T follicular helper cell (primary cell): Measurements from ENCODE around the gene MICOS13.
"Not testable (repeated sequence)": the region's sequence is repeated elsewhere in the genome, so short reads cannot be mapped to it uniquely, and the experiment has no call there.

Experiments used
- DNase-seq: peaks from one replicate; pipeline ENCODE4 v3.0.0-alpha.2; 2020; ENCODE audit warnings: low read depth

The MICOS13 gene

DNA sequence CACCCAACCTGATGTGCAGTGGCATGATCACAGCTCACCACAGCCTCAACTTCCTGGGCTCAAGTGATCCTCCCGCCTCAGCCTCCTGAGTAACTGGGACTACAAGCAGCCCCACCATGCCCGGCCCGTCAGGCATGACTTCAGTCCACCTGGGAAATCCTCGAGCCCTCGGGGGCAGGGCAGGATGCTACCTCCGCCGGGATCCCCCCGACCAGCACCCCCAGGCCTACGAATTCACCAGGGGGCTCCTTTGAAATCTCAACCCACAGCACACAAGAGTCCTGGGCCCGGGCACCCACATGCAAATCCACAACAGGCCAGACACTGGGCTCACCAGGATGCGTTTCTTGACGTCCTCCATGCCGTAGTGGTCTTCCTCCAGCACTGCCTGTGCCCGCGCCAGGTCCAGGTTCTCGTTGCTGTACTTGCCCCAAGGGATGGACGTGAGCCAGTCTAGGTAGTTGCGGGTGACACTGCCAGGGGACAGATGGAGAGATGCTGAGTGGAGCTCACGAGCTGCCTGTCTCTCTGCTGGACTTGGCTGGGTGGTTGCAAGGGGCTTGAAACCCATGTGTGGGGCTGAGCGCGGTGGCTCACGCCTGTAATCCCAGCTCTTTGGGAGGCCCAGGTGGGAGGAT, 20.3 kb upstream of the MICOS13 start:
- DNase-seq, result no peak

DNA sequence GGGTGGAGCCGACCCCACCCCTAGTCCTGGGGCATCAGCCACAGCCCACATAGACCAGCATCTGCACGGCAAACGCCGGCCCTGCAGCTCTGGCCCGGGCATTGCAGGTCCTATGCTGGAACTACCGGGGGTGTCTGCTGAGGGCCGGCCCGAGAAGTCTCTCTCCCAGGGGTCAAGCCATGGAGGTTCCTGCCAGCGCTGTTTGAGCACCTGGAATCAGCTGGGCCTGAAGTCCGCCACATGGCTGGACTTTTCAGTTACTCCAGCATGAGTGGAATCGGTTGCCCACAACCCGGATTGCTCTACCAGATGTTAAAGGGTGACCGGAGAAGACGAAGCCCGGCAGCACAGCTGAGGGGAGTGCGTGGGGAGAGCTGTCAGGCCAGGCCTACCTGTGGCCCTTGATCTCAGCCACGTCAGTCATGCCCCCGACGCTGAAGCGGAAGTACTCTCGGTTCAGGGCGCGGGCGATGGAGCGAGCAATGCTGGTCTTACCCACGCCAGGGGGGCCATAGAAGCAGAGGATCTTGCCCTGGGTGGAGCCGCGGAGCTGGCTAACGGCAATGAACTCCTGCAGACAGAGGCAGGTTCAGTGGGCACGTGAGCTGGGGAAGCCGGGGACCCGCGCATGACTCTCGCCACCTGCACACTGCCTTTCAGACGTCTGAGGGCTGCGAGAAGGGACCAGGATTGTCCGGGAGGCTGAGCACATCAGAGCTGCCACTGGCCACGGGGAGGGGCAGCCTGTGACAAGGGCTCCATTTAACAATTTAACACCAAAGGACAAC, 18.5 kb upstream of the MICOS13 start:
- no peak for DNase-seq

DNA sequence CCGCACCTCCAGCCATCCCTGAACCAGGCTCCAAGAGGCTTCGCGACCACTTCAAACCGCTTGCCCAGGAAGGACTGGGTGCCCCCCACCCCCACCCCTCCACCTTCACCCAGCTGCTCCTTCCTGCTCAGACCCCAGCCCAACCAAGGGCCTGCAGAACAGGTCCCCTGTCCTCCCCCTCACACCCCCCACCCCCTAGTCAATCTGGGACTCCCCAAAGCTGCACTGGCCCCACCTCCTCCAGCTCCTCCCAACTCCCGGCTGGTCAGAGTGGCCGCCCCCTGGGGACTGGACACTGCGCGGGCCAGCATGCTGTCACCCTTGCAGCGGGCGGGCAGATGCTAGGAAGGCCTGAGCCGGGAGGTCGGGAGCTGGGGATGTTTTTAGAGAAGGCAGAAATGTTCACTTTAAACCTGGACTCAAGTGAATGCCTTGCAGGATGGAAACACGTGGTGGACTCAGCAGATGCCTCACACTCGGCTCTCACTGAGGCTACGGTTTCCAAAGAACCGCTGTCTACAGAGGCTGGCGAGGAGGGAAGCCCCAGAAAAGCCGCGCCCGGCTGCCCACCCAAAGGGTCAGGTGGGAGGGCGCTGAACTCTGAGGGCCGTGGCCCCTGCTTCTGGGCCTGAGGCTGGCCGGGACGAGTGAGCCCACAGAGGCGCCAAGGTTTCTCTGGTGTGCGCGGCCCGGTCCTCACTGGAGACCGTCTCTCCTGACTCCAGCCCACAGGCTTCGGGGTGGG, 17.7 kb upstream of the MICOS13 start:
- DNase-seq, result no peak

DNA sequence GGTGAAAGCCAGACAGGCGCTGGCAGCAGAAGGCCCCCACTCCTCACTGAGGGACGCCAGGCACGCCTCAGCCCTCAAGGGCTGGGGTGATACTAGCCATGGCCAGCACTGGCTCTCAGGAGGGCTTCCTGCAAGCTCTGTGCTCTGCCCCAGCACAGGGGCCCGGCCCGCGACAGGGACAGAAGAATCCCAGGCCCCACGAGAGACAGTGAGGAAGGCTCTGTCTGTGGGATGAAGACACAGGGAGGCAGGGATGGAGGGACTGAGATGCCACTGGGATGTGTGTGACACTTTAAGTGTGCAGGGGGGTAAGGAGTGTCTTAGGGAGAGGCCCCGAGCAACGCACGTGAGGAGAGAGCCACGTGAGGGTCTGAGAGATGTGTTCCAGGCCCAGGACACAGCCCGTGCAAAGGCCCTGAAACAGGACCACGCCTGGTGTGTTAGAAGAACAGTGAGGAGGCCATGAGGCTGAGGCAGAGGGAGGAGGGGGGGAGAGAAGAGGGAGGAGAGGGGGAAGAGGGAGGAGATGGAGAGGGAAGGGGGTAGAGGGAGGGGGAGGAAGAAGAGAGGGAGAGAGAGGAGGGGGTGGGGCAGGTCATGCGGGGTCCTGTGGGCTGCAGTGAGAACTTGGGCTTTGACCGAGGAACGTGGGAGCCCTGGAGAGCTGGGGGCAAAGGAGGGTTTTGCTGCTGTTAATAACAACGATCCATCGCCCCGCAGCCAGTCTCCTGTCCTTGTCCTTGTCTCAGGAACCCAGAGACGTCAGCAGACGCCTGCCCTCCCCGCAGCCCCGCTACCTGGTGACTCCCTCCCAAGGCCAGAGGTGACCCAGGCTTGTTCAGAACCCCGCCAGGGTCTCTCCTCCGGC, 16.9 kb upstream of the MICOS13 start:
- DNase-seq, result no peak

DNA sequence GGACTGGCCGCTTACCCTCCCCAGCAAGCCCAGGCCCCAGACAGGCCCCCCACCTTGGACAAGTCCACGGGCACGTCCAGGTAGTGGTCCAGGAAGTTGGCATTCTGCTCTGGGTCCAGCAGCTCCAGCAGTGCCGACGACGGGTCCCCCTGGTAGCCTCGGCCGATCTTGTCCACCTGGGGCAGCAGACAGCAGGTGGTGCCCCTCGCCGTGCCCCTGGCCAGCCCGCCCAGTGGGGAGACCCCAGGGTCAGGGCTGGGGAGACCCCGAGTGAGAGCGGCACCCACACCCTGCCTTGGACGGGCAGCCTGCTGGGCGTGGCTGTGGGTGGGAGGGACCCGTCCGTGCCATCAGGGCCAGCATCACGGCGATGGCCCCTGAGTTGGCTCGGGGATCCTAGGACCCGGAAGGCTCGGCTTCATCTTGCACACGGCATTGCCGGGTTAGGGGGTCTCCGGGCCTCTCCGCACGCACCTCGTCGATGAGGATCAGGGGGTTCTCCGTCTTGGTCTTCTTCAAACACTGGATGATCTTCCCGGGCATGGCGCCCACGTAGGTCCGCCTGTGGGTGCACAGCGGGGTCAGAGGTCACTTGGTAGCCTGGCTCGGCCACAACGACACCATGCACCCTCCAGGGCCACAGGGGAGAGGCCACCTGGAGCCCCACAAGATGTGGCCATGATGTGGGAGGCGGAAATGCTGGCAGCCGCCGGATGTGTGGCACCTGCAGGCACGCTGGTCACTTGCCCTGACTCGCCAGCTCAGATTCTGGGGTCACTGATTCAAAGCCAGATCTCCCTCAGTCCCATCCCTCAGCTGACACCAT, 16.1 kb upstream of the MICOS13 start:
- DNase-seq, result no peak

DNA sequence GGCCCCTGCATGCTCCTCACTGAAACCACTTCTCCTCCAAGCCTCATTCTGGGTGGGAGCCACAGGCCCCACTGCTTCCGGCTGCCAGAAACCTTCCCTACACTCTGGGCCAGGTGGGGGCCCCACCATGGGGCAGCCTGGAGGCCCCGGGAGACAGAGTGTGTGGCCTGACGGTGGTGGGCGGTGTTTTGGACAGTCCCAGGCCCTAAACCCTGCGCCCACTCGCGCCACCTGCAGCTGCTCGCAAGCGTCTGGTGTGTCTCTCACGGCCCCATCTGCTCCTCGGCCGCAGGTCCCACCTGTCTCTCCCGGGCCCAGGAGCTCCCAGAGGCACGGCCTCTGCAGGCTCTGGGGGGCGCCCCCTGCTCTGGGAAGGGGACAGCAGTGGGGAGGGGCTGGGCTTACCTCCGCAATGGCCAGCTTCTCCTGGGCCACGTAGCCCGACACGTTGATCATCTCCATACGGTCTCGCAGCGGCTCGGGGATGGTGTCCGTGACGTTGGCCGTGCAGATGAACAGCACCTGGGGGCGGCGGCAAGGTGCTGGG, 15.4 kb upstream of the MICOS13 start:
- DNase-seq, result no peak

DNA sequence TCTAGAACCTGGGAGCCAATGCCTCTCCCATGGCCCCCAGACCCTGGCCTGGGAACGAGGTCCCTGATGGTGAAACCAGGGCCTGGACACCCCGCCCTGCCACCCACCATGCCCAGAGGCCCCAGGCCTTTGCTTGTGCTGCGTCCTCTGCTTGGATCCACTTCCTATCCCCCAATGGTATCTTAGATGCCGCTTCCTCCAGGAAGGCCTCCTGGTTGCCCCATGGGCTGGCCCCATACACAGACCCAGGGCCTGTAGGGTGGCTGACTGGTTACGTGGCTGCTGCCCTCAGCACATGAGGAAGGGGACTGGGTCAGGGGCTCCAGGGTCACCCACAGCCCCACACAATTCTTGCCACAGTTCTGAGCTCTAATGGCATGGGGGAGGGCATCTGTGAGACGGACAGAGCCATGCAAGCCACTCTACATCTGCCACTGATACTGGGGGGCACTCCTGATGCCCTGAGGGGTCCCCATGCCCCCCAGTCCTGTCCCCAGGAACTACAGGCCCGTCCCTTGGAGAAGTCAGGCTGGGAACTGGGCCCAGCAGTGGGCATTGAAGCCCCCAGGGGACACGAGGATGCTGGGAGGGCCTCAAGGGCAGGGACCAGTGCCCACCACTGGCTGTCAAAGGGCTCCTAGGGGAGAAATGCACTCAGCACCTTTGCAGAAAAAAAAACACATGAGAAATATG, 14.8 kb upstream of the MICOS13 start:
- DNase-seq, result no peak

DNA sequence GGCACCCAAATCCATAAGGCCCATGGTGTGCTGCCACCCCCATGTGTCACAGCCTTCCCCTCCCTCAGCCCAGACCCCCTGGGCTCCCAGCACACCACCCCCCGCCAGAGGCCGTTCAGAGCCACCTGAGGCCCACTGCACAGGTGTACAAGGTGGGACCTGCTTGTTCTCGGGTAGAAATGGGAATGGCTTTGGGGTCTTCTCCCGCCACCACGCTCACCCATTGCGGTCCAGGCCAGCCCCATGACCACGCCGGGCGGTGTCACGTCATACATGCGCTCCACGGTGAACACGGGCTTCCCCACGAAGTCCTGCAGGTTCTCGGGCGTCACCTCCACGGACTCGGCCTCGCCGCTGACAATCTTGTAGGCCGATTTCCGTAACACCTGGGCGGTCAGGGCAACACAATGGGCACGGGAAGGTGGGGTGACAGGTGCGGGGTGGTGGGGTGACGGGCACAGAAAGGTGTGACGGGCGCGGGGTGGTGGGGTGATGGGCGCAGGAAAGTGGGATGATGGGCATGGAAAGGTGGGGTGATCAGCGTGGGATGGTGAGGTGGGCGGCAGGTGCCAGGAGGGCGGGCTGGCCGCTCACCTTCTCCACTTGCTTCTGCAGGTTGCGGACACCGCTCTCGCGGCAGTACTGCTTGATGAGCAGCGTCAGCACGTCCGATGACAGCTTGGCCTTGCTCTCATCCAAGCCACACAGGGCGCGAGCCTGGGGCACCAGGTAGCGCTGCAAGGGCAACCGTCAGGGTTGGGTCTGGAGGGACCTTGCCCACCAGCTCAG, 14.0 kb upstream of the MICOS13 start:
- DNase-seq, result no peak

DNA sequence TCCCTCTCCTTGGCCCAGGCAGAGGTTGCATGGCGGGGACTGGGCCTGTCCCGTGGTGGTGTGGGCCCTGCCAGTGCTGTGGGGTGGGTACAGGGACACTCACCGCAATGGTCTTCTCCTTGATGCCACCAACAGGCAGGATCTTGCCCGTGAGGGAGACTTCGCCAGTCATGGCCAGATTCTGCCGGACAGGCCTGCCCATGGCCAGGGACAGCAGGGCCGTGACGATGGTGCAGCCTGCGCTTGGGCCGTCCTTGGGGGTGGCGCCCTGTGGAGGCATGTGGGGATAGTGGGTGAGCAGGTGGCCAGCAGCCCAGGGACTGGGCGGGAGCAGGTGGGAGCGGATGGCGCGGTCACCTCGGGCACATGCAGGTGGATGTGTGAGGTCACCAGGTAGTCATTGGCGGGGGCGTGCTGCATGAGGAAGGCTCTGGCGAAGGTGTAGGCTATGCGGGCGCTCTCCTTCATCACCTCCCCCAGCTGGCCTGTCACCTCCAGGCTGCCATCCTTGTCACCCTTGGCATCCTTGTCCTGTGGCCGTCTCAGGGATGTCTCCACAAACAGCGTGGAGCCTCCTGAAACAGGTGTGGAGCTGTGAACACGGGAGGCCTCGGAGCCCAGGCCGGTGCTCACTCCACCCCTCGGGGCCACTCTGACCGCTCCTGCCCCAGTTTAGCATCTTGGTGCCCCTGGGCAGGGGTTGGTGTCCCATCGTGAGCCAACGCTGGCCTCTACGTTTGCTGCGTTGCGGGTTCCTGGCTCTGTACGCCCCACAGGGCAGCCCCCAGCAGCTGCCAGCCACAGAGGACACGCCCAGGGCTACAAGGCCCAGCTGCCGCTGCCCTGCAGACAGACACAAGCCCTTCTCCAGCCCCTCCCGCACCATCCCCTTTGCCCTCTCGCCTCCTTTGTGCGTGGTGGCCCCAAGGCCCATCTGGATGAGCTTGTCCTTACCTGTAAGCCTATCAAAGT, 13.2 kb upstream of the MICOS13 start:
- no peak for DNase-seq

DNA sequence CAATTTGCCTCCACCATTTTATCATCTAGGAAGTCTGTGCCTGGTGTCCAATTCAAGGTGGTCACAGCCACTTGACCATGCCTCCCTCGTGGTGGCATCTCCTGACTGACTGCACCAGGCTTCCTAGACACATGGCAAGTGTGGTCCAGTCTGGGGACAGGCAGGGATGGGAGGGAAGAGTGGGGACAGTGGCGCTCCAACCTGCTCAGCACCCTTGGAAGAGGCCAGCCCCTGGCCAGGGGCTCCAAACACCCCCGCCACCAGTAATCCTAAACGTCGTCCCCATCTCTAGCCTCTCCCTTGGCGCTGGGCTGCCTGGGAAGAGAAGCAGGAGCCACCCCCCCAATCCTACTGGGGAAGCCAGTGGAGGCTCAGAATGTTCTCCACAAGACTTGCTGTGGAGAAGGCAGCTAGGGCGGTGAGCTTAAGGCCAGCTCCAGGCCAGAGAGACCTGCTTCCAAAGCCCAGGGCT, 12.4 kb upstream of the MICOS13 start:
- DNase-seq, result no peak

DNA sequence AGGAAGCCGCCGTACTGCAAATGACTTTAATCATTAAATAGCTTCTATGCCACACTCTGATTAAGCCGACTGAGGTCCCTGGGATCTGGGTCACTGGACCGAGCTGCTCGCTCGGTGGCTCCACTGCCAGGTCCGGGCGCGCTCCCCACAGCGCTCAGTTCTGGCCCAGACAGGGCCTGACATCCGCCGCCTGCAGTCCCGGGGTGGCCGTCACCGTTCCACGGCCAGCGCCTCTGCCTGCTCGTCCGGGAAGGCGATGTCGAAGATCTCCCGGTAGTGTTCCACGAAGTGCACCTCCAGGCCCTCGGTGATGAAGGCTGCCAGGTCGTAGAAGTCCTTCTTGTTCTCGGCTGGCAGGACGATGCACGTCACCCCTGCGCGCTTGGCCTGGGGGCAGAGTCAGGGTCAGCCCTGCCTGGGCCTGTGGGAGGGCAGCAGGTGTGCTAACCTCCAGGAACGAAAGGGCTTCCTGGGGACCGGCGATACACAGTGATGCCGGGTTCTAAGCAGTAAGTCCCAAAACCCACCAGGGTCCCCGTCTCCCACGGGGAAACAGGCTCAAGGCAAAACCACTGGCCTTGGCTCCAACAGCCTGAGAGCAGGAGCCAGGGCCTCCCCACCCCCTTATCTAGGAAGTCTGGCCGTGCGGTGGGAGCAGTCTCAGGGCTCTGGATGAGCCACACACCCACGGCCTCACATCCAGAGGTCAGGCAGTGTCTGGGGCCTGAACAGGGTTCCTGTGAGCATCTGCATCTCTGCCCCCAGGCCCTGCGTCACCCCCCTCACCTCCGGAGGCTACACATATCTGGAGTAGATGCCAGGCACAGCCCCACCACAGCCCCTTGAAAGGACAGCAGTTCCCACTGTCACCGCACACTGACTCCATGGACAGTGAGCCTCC, 11.8 kb upstream of the MICOS13 start:
- no peak for DNase-seq

DNA sequence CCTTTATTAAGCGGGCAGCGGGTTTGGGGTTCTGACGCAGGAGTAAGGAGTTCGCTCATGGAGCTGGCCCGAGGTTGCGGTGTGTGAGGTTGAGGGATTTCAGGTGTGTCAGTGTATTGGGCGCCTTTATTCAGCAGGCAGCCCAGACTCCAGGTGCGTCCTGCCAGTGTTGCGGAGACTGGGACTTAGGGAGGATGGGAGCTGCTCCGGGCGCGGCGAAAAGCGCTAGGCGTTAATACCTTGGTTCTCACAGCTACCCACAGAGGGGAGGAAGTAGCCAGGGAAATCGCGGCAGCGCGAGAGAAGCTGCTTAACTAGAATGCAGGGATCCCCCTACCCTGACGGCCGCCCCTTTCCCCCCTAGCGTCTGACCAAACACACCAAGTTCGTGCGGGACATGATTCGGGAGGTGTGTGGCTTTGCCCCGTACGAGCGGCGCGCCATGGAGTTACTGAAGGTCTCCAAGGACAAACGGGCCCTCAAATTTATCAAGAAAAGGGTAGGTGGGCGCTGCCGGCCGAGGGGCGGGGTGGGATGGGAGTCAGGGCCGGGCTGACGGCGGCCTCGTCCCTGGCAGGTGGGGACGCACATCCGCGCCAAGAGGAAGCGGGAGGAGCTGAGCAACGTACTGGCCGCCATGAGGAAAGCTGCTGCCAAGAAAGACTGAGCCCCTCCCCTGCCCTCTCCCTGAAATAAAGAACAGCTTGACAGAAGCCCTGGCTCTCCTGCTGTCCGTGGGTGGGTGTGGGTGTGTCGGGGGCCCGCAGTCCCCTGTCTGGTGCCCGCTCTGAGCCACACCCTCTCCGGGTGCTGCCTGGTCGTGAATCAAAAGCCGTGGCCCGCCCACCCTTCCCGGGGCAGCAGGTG, 10.9 kb upstream of the MICOS13 start:
- no peak for DNase-seq

DNA sequence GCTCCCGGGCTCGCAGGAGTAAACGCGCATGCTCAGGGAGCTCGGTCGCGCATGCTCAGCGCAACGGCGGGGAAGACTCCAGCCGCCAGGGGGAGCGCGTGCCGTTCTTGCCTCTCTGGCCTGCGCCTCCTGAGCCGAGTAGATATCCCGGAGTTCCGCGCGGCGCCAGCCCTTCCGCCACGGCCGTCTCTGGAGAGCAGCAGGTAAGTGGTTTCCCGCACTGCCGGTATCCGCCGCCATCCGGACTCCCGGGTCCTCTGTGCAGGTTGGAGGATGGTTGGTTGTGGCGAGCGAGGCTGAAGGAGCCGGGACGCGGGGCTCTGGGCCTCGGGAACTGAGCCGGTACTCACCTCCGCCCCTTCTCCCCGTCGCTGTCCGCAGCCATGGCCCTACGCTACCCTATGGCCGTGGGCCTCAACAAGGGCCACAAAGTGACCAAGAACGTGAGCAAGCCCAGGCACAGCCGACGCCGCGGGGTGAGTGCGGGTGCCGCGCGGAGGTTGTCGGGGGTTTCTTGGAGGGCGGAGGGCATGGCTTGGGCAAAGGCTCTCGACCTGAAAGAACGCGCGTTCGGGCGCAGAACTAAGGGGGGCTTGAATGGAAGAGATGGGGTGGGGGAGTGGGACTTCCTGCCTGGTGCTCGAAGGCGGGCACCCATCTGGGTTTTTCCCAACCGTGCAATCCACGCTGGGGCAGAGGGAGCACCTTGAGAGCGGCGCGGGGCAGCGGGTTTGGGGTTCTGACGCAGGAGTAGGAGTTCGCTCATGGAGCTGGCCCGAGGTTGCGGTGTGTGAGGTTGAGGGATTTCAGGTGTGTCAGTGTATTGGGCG, 10.0 kb upstream of the MICOS13 start, which contains the start of gene RPL36:
Gene RPL36 (plus strand): TSS at position 171 of the 830 bp plus-strand sequence. CDS start 213 bp downstream, at position 384.
- peak; percentile 98 for DNase-seq

DNA sequence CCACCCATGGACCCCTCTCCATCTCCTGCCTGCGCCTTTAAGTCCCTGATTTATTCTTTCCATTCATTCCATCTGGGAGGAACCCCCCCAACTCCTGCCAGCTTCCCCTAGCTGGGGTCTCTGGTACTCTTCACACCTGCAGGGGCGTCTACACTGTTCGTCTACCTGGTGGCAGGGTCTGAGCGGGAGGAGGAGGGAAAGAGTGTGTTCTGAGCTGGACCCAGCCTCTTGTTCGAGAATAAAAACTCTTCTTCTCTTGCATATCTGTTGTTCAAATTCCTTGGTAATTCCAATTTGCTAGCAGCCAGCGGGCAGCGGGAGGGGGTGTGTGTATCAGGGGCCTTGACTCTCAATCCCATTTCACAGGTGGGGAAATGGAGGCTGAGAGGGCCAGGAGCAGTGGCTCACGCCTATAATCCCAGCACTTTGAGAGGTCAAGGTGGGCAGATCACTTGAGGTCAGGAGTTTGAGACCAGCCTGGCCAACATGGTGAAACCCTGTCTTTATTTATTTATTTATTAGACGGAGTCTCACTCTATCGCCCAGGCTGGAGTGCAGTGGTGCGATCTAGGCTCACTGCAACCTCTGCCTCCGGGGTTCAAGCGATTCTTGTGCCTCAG, 8.1 kb upstream of the MICOS13 start:
- DNase-seq, result not testable (repeated sequence)
